OCI-LY3 (cell line): ENCODE results near the gene LZIC.

Source experiments
- EZH2phosphoT487 ChIP-seq: fragments of 200-600 bp; shearing (Covaris generic); IDR thresholded peaks from 2 replicates; pipeline ENCODE4 v1.6.1; 2018; ENCODE audit warnings: antibody characterized with exemption, mixed run types, low read depth
- TF ChIP-seq, protein P1 (sequence below): fragments of 200-600, 300-600 bp; sonication (generic); IDR thresholded peaks from 2 replicates; pipeline ENCODE4 v1.5.1; 2014; ENCODE audit warnings: antibody characterized with exemption, low read length, low read depth

DNA sequence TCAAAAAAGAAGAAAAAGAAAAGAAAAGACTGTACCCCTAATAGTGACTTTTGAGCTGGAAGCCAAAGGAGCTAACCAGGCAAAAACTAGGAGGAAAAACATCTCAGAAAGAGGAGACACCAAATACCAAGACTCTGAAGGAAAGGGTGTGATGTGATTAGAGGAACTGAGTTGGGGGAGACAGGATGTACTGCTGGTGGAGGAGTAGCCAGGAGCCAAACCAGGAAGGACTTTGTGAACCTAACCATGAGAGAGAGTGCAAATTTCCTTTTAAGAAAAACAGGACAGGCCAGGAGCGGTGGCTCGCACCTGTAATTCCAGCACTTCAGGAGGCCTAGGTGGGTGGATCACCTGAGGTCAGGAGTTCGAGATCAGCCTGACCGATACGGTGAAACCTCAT is 49.7 kb upstream of the LZIC start:
- TF ChIP-seq, protein P1, sequence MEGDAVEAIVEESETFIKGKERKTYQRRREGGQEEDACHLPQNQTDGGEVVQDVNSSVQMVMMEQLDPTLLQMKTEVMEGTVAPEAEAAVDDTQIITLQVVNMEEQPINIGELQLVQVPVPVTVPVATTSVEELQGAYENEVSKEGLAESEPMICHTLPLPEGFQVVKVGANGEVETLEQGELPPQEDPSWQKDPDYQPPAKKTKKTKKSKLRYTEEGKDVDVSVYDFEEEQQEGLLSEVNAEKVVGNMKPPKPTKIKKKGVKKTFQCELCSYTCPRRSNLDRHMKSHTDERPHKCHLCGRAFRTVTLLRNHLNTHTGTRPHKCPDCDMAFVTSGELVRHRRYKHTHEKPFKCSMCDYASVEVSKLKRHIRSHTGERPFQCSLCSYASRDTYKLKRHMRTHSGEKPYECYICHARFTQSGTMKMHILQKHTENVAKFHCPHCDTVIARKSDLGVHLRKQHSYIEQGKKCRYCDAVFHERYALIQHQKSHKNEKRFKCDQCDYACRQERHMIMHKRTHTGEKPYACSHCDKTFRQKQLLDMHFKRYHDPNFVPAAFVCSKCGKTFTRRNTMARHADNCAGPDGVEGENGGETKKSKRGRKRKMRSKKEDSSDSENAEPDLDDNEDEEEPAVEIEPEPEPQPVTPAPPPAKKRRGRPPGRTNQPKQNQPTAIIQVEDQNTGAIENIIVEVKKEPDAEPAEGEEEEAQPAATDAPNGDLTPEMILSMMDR, result no peak
- no peak for TF ChIP-seq EZH2phosphoT487
